HG03442 (cell line): ENCODE data around the gene MDH2.
"Not testable (repeated sequence)": the region's sequence is repeated elsewhere in the genome, so short reads cannot be mapped to it uniquely, and the experiment has no call there.

Experiments
- ATAC-seq: cut with Tn5 transposase; IDR thresholded peaks from one replicate; pipeline ENCODE4 v1.9.1; 2021; ENCODE audit warnings: mild to moderate bottlenecking, moderate library complexity; ENCODE audit not compliant: unreplicated experiment

The MDH2 gene

GRCh38 chr7:76047305-76047810 lies 548 bp upstream of the MDH2 start:
- ATAC-seq: no peak

- no peak for ATAC-seq
Observed at GRCh38 chr7:76048668-76048988, 722 bp downstream of the MDH2 start.

GRCh38 chr7:76049295-76049694 lies 1.4 kb downstream of the MDH2 start:
- ATAC-seq: no peak

- ATAC-seq: no peak
Observed at GRCh38 chr7:76050545-76050944, 2.6 kb downstream of the MDH2 start.

- ATAC-seq: no peak
Observed at GRCh38 chr7:76051840-76052239, 3.9 kb downstream of the MDH2 start.

GRCh38 chr7:76052681-76053080 lies 4.8 kb downstream of the MDH2 start:
- not testable (repeated sequence) for ATAC-seq

GRCh38 chr7:76053461-76053860 lies 5.6 kb downstream of the MDH2 start:
- no peak for ATAC-seq

- ATAC-seq: no peak
Observed at GRCh38 chr7:76054123-76055120, 6.5 kb downstream of the MDH2 start.

GRCh38 chr7:76056241-76056640 lies 8.3 kb downstream of the MDH2 start:
- no peak for ATAC-seq

GRCh38 chr7:76057103-76057812 lies 9.4 kb downstream of the MDH2 start:
- ATAC-seq: no peak

- no peak for ATAC-seq
Observed at GRCh38 chr7:76057813-76058145, 9.9 kb downstream of the MDH2 start.

- ATAC-seq: not testable (repeated sequence)
Observed at GRCh38 chr7:76058745-76059144, 10.8 kb downstream of the MDH2 start.

- no peak for ATAC-seq
Observed at GRCh38 chr7:76060842-76061241, 12.9 kb downstream of the MDH2 start.

GRCh38 chr7:76062254-76062653 lies 14.3 kb downstream of the MDH2 start:
- ATAC-seq: no peak

- no peak for ATAC-seq
Observed at GRCh38 chr7:76063114-76063513, 15.2 kb downstream of the MDH2 start.

GRCh38 chr7:76063525-76063924 lies 15.6 kb downstream of the MDH2 start:
- no peak for ATAC-seq

- no peak for ATAC-seq
Observed at GRCh38 chr7:76064208-76064970, 16.5 kb downstream of the MDH2 start.

- ATAC-seq: no peak
Observed at GRCh38 chr7:76065016-76065612, 17.2 kb downstream of the MDH2 start.

GRCh38 chr7:76066716-76067503 lies 19.0 kb downstream of the MDH2 start:
- no peak for ATAC-seq

GRCh38 chr7:76069238-76069638 lies 21.3 kb downstream of the MDH2 start:
- no peak for ATAC-seq
